Liver (tissue), 9 donors: ENCODE data around the gene POLR3A. TPM values are rescaled to one million over a fixed set of nuclear protein-coding genes. Genes with fewer than 3 reads are reported as not detected.

Experiments
- DNase-seq: peaks from one replicate; pipeline ENCODE4 v3.0.0-alpha.2; 2017; ENCODE audit warnings: low spot score
- H3K27ac ChIP-seq, 2 donors: one replicate each; pipeline ENCODE4 v1.7.0; 2013; ENCODE audit warnings: inconsistent platforms in 2 of 2, low read length in 2 of 2, control low read depth in 1 of 2, low read depth in 1 of 2, mild to moderate bottlenecking in 1 of 2
- H3K27me3 ChIP-seq, 4 donors: one replicate each; pipeline versions ENCODE4 v1.6.1 to v1.7.0; 2013; ENCODE audit warnings: low read length in 3 of 4, inconsistent platforms in 1 of 4, mild to moderate bottlenecking in 1 of 4, moderate library complexity in 1 of 4; ENCODE audit not compliant: control insufficient read depth in 4 of 4, insufficient read depth in 4 of 4
- H3K36me3 ChIP-seq, 4 donors: one replicate each; pipeline versions ENCODE4 v1.6.1 to v1.7.0; 2013; ENCODE audit warnings: low read length in 3 of 4, mild to moderate bottlenecking in 3 of 4, low read depth in 1 of 4, moderate library complexity in 1 of 4; ENCODE audit not compliant: control insufficient read depth in 4 of 4, insufficient read depth in 3 of 4
- H3K4me1 ChIP-seq, 4 donors: one replicate each; pipeline versions ENCODE4 v1.6.1 to v1.7.0; 2013; ENCODE audit warnings: low read length in 3 of 4, mild to moderate bottlenecking in 3 of 4, moderate library complexity in 1 of 4; ENCODE audit not compliant: control insufficient read depth in 4 of 4, insufficient read depth in 4 of 4
- H3K4me3 ChIP-seq, 3 donors: one replicate each; pipeline versions ENCODE4 v1.6.1 to v1.7.0; 2013; ENCODE audit warnings: low read length in 3 of 3, control low read depth in 1 of 3, low read depth in 1 of 3, mild to moderate bottlenecking in 1 of 3
- H3K9ac ChIP-seq, 2 donors: one replicate each; pipeline ENCODE4 v1.7.0; 2013; ENCODE audit warnings: low read length in 2 of 2, mild to moderate bottlenecking in 2 of 2, moderate library complexity in 2 of 2, control low read depth in 1 of 2, low read depth in 1 of 2
- H3K9me3 ChIP-seq, 4 donors: one replicate each; pipeline versions ENCODE4 v1.6.1 to v1.7.0; 2013; ENCODE audit warnings: low read length in 3 of 4; ENCODE audit not compliant: control insufficient read depth in 4 of 4
- EGR1 ChIP-seq, 2 donors: IDR thresholded peaks; 2 replicates each; pipeline ENCODE4 v1.6.1; 2016 to 2018; ENCODE audit warnings: antibody characterized with exemption in 2 of 2, low read depth in 2 of 2
- HNF4A ChIP-seq, 2 donors: conservative IDR thresholded peaks; 2 replicates each; pipeline ENCODE4 v1.6.1; 2016; ENCODE audit warnings: antibody characterized with exemption in 2 of 2, mild to moderate bottlenecking in 2 of 2
- HNF4G ChIP-seq: IDR thresholded peaks from 2 replicates; pipeline ENCODE4 v1.6.1; 2016; ENCODE audit warnings: antibody characterized with exemption
- NR2F2 ChIP-seq: IDR thresholded peaks from 2 replicates; pipeline ENCODE4 v1.6.1; 2016; ENCODE audit warnings: antibody characterized with exemption
- RAD21 ChIP-seq, 2 donors: IDR thresholded peaks; 2 replicates each; pipeline ENCODE4 v1.6.1; 2016; ENCODE audit warnings: antibody characterized with exemption in 2 of 2, mild to moderate bottlenecking in 2 of 2
- RXRA ChIP-seq, 2 donors: IDR thresholded peaks; 2 replicates each; pipeline ENCODE4 v1.6.1; 2017 to 2018; ENCODE audit warnings: antibody characterized with exemption in 2 of 2, mild to moderate bottlenecking in 1 of 2
- SP1 ChIP-seq: IDR thresholded peaks from 2 replicates; pipeline ENCODE4 v1.6.1; 2018; ENCODE audit warnings: antibody characterized with exemption, mild to moderate bottlenecking
- TAF1 ChIP-seq: conservative IDR thresholded peaks from 2 replicates; pipeline ENCODE4 v1.6.1; 2016; ENCODE audit warnings: antibody characterized with exemption, mild to moderate bottlenecking
- YY1 ChIP-seq: IDR thresholded peaks from 2 replicates; pipeline ENCODE4 v1.6.1; 2016; ENCODE audit warnings: antibody characterized with exemption, mild to moderate bottlenecking
- WGBS: extraction: QIAGEN DNeasy Blood & Tissue Kit; methylation state at CpG from one replicate; pipeline ENCODE4 v1.1.7; 2013; 5-methylcytosine and 5-hydroxymethylcytosine counted together
- polyA plus RNA-seq, 2 donors: library from polyadenylated mRNA; stranded (reverse) in 1 of 2; unstranded in 1 of 2; fragments of 200-250 nt in 1 of 2; fragments of >200 nt in 1 of 2; fragmentation: Nextera tagmentation in 1 of 2; extraction: Ambion mirVana in 1 of 2; gene quantifications; one replicate each; pipeline versions ENCODE4 v1.2.1 to v1.2.3, GENCODE V29; 2013 to 2015
- total RNA-seq, 2 donors: library from RNA; depleted of rRNA; stranded (reverse); fragments of >200 nt; gene quantifications; one replicate each; pipeline ENCODE4 v1.2.3, GENCODE V29; 2014
- TF ChIP-seq, protein P1 (sequence below): IDR thresholded peaks from 2 replicates; pipeline ENCODE4 v1.6.1; 2016; ENCODE audit warnings: antibody characterized with exemption
- TF ChIP-seq, protein P2 (sequence below): fragments of 150-350 bp; IDR thresholded peaks from 2 replicates; pipeline ENCODE4 v1.5.1; 2017; ENCODE audit warnings: improper control_type of control experiment, low read depth, low read length; ENCODE audit not compliant: missing input control
- TF ChIP-seq, protein P3 (sequence below): IDR thresholded peaks from 2 replicates; pipeline ENCODE4 v1.6.1; 2016; ENCODE audit warnings: antibody characterized with exemption
- donor health status: healthy.
- donor health status: healthy.
- donor health status: healthy.
- donor health status: healthy.
- donor health status: healthy.

Gene POLR3A
- total and polyA plus RNA-seq, 4 donors = 3.2 to 9.6 (median 5.5) TPM

DNA sequence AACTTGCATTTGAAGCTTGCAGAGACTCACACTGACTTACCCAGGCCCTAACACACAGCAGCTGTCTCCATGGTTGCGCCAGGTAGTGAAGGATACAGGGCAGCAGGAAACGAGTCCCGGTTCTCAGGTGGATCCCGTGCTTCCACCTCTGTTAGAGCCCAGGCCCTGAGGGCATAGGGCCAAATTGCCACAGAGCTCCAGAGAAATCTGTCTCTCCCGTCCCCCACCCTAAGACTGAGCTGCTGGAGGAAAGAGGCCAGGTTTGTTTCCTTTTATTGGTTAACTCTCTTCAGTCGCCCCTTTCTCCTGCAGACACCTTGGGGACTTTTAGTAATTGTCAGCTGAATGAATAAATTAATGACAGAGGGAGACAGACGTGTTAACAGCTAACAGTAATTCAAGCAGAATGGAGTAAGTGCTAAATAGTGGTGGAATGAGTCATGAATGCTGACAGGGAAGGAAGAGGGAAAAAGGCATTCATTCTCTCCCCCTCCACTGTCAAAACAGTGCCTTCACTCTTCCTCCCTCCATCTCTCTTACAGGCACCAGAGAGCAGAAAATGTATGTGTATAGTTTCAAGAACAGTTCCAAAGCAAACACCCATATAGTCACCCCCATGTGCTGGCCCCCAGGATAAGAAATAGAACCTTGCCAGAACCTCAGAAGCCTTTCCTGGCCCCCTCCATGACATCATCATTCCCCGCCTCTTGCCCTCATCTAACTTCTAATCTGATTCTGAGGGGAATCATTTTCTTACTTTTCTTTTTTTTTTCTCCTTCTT, 86.0 kb downstream of the POLR3A start:
- no peak for DNase-seq
- H3K4me1 ChIP-seq = no peaks in the 10 kb centered on the region

DNA sequence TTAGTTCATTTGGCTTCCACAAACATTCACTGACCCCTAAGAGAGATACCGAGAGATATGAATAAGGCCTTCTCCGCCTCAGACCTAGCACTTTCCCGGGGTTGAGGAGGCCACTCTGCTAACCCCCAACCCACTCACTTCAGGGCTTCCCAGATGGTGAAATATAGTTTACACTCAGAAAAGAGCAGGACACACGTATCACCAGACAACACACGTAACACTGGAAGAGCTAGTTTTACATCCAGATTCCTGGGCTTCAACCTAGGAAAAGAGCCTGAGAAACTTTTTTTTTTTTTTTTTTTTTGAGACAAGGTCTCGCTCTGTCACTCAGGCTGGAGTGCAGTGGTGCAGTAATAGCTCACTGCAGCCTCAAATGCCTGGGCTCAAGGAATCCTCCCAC, 87.5 kb downstream of the POLR3A start:
- H3K9ac ChIP-seq = no peak overlapping the region
- H3K27me3 ChIP-seq = no peaks in the 10 kb centered on the region
- no peak for DNase-seq
- no peak overlapping the region for H3K4me3 ChIP-seq
- H3K4me1 ChIP-seq = no peaks in the 10 kb centered on the region
- TF ChIP-seq EGR1 (IDR thresholded peaks at IDR 0.05; ENCODE audit: low read depth in 2 of 2) (no peak), RAD21 (IDR thresholded peaks at IDR 0.05) (no peak), HNF4A (conservative IDR thresholded peaks at IDR 0.05) (no peak), YY1 (no peak), HNF4G (no peak), SP1 (no peak), TAF1 (no peak)
- TF ChIP-seq, protein P1, sequence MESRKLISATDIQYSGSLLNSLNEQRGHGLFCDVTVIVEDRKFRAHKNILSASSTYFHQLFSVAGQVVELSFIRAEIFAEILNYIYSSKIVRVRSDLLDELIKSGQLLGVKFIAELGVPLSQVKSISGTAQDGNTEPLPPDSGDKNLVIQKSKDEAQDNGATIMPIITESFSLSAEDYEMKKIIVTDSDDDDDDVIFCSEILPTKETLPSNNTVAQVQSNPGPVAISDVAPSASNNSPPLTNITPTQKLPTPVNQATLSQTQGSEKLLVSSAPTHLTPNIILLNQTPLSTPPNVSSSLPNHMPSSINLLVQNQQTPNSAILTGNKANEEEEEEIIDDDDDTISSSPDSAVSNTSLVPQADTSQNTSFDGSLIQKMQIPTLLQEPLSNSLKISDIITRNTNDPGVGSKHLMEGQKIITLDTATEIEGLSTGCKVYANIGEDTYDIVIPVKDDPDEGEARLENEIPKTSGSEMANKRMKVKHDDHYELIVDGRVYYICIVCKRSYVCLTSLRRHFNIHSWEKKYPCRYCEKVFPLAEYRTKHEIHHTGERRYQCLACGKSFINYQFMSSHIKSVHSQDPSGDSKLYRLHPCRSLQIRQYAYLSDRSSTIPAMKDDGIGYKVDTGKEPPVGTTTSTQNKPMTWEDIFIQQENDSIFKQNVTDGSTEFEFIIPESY = no peak
- TF ChIP-seq, protein P2, sequence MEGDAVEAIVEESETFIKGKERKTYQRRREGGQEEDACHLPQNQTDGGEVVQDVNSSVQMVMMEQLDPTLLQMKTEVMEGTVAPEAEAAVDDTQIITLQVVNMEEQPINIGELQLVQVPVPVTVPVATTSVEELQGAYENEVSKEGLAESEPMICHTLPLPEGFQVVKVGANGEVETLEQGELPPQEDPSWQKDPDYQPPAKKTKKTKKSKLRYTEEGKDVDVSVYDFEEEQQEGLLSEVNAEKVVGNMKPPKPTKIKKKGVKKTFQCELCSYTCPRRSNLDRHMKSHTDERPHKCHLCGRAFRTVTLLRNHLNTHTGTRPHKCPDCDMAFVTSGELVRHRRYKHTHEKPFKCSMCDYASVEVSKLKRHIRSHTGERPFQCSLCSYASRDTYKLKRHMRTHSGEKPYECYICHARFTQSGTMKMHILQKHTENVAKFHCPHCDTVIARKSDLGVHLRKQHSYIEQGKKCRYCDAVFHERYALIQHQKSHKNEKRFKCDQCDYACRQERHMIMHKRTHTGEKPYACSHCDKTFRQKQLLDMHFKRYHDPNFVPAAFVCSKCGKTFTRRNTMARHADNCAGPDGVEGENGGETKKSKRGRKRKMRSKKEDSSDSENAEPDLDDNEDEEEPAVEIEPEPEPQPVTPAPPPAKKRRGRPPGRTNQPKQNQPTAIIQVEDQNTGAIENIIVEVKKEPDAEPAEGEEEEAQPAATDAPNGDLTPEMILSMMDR = no peak
- TF ChIP-seq, protein P3, sequence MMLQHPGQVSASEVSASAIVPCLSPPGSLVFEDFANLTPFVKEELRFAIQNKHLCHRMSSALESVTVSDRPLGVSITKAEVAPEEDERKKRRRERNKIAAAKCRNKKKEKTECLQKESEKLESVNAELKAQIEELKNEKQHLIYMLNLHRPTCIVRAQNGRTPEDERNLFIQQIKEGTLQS = no peak
- no peak overlapping the region for H3K27ac ChIP-seq
- H3K36me3 ChIP-seq = no peaks in the 10 kb centered on the region
- 91% methylated on average over 6 of the region's 6 CpGs for WGBS
- no peaks in the 10 kb centered on the region for H3K9me3 ChIP-seq

More for the DNA sequence above, 86.0 kb downstream of the POLR3A start:
- no peak overlapping the region for H3K4me3 ChIP-seq
- H3K36me3 ChIP-seq = no peaks in the 10 kb centered on the region
- H3K9me3 ChIP-seq = no peaks in the 10 kb centered on the region
- 79% methylated on average over 8 of the region's 8 CpGs for WGBS
- H3K27ac ChIP-seq = no peak overlapping the region
- H3K27me3 ChIP-seq = no peaks in the 10 kb centered on the region
- no peak for TF ChIP-seq NR2F2
- H3K9ac ChIP-seq = no peak overlapping the region

DNA sequence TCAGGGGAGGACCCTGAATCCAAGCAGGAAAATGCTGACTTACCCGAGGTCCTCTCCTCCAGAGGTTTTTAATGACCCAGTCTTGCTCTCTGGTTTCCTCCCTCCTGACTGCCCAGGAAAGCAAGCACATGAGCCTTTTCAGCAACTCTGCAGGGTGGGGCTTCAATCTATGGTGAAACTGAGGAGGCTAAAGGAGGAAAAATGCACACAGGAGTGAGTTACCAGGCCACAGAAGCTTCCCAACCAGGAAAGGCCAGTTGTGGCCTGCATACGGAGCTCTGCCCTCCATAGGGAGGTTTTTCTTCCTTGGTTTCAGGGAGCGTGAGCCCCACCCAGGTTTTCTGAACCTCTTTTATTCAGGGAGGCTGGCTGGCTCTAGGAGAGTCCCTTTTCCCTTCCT, 88.7 kb downstream of the POLR3A start:
- Histone ChIP-seq H3K4me1 (no peaks in the 10 kb centered on the region), H3K36me3 (no peaks in the 10 kb centered on the region), H3K27ac (no peak overlapping the region), H3K9ac (no peak overlapping the region), H3K4me3 (no peak overlapping the region), H3K27me3 (no peaks in the 10 kb centered on the region), H3K9me3 (no peaks in the 10 kb centered on the region)
- TF ChIP-seq RXRA (IDR thresholded peaks at IDR 0.05) = no peak
- no peak for DNase-seq
- WGBS = 80% methylated on average over 3 of the region's 3 CpGs
